ENCODE data around the gene SLC26A2.

DNA sequence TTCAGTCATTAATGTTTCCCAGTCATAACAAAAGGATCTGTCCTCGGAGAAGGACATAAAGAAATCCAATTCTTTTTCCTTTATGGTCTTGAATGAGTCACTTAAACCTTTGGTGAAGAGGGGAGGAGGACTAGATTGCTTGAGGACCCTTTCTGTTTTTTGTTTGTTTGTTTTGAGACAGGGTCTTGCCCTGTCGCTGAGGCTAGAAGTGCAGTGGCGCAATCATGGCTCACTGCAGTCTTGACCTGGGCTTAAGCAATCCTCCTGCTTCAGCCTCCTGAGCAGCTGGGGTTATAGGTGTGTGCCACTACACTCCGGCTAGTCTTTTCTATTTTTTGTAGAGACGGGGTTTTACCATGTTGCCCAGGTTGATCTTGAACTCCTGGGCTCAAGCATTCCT lies 27.6 kb downstream of the SLC26A2 start:
- TF ChIP-seq, protein P1, sequence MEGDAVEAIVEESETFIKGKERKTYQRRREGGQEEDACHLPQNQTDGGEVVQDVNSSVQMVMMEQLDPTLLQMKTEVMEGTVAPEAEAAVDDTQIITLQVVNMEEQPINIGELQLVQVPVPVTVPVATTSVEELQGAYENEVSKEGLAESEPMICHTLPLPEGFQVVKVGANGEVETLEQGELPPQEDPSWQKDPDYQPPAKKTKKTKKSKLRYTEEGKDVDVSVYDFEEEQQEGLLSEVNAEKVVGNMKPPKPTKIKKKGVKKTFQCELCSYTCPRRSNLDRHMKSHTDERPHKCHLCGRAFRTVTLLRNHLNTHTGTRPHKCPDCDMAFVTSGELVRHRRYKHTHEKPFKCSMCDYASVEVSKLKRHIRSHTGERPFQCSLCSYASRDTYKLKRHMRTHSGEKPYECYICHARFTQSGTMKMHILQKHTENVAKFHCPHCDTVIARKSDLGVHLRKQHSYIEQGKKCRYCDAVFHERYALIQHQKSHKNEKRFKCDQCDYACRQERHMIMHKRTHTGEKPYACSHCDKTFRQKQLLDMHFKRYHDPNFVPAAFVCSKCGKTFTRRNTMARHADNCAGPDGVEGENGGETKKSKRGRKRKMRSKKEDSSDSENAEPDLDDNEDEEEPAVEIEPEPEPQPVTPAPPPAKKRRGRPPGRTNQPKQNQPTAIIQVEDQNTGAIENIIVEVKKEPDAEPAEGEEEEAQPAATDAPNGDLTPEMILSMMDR (conservative IDR thresholded peaks at IDR 0.05; ENCODE audit: low read depth, low read length): no peak
- TF ChIP-seq EZH2phosphoT487 (IDR thresholded peaks at IDR 0.05; ENCODE audit: borderline replicate concordance, low read length): no peak

Data from PC-3 (cell line).